Right atrium auricular region (tissue), 2 donors: Measurements from ENCODE around the gene NHLRC1. TPM values are rescaled to one million over a fixed set of nuclear protein-coding genes. Genes with fewer than 3 reads are reported as not detected.
A peak's percentile ranks its signal among the peaks of the same experiment; 100 is the strongest.
"Not testable (repeated sequence)": the region's sequence is repeated elsewhere in the genome, so short reads cannot be mapped to it uniquely, and the experiment has no call there.

Experiments
- DNase-seq: peaks from one replicate; pipeline ENCODE4 v3.0.0-alpha.2; 2019; ENCODE audit warnings: low spot score
- H3K27ac ChIP-seq, 2 donors: fragments of 200-600 bp; sonication (generic); 1 replicate in 1 of 2; 2 replicates in 1 of 2; pipeline ENCODE4 v1.5.1; 2016 to 2019
- H3K27me3 ChIP-seq, 2 donors: fragments of 200-600 bp; sonication (generic); one replicate each; pipeline versions ENCODE4 v1.5.1 to v1.6.0; 2017 to 2019
- H3K36me3 ChIP-seq: fragments of 200-600 bp; sonication (generic); one replicate; pipeline ENCODE4 v1.5.1; 2016
- H3K4me1 ChIP-seq, 2 donors: fragments of 200-600 bp; sonication (generic); one replicate each; pipeline versions ENCODE4 v1.5.1 to v1.6.0; 2017 to 2019
- H3K4me3 ChIP-seq, 2 donors: fragments of 200-600 bp; sonication (generic); 1 replicate in 1 of 2; 2 replicates in 1 of 2; pipeline ENCODE4 v1.5.1; 2017 to 2019; ENCODE audit warnings: mild to moderate bottlenecking in 1 of 2, moderate library complexity in 1 of 2
- H3K9me3 ChIP-seq, 2 donors: fragments of 200-600 bp; sonication (generic); one replicate each; pipeline ENCODE4 v1.5.1; 2019
- CTCF ChIP-seq, 2 donors: fragments of 200-600 bp; sonication (generic); IDR thresholded peaks; one replicate each; pipeline ENCODE4 v1.5.1; 2019; ENCODE audit warnings: antibody characterized with exemption in 2 of 2
- total RNA-seq, 2 donors: library from RNA; depleted of rRNA; stranded (reverse); fragments of >200 nt; gene quantifications; one replicate each; pipeline ENCODE4 v1.1.0, GENCODE V29; 2016

The NHLRC1 gene
- total RNA-seq, 2 donors from 2014 or later: 1.8 to 2.4 TPM

DNA sequence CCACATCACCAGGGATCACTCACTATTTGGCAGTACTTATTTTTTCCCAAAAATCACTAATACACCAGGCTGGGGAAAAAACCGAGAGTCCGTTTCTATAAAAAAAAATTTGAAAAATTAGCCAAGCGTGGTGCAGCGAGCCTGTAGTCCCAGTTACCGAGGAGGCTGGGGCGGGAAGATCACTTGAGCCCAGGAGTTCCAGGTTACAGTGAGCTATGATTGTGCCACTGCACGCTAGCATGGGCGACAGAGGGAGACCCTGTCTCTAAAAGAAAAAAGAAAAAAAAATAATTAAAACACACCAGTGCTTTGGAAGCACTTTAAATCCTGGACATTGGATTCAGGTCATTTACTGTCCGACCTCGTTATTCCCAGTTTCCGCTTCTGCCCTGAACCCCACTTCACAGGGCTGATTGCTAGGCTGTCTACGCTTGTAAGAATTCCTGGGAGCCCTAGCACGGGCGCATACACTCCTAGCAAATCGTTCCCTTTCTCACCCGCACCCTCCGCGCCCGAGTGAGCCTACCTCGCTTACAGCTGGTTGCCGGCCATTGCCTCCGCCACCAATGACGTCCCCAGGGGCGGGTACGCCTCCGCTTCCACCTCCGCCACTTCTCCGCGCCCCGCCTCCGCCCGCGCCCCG, 32.2 kb upstream of the NHLRC1 start, which contains the start of gene TPMT:
Gene TPMT (minus strand): TSS at position 571 of the 643 bp plus-strand sequence. CDS start 5,950 bp downstream, outside the sequence.
- Histone ChIP-seq H3K36me3 (peaks cover 2% of the 10 kb centered on the region), H3K4me3 (peak within 1 kb of the TSS; percentile 94 to 97), H3K27ac (peak within 1 kb of the TSS; percentile 82 to 87), H3K27me3 (no peaks in the 10 kb centered on the region), H3K4me1 (peaks cover 0 to 19% of the 10 kb centered on the region in 2 donors), H3K9me3 (no peaks in the 10 kb centered on the region)
- no peak for TF ChIP-seq CTCF (IDR thresholded peaks at IDR 0.05)
- no peak for DNase-seq

DNA sequence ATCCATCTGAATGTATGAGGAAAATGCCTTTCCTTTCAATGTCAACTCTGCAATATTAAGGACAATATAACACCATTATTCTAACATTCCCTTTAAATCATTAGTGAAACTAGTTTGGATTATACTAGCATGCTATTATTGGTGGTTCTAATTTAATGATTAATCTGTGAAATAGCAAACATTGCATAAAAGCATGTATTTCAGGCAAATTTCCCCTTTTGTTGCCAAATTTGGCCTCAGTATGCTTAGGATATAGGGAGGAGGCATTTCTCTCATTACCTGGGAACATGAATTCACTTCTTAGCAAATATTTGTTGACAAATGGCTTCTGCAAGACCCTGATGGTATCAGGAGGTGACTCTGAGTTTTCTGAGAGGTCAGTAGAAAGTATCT, 30.8 kb upstream of the NHLRC1 start:
- Histone ChIP-seq H3K9me3 (no peaks in the 10 kb centered on the region), H3K4me3 (no peak overlapping the region), H3K36me3 (no peaks in the 10 kb centered on the region), H3K4me1 (peaks cover 0 to 19% of the 10 kb centered on the region in 2 donors), H3K27ac (no peak overlapping the region), H3K27me3 (no peaks in the 10 kb centered on the region)
- TF ChIP-seq CTCF (IDR thresholded peaks at IDR 0.05): no peak
- DNase-seq: no peak

GRCh38 chr6:18151801-18152200, 29.3 kb upstream of the NHLRC1 start:
- H3K4me1 ChIP-seq: peaks cover 0 to 19% of the 10 kb centered on the region in 2 donors
- H3K4me3 ChIP-seq: no peak overlapping the region
- DNase-seq: no peak
- TF ChIP-seq CTCF (IDR thresholded peaks at IDR 0.05): no peak
- H3K27ac ChIP-seq: no peak overlapping the region
- H3K27me3 ChIP-seq: no peaks in the 10 kb centered on the region
- H3K9me3 ChIP-seq: no peaks in the 10 kb centered on the region
- H3K36me3 ChIP-seq: peaks cover under 1% of the 10 kb centered on the region

DNA sequence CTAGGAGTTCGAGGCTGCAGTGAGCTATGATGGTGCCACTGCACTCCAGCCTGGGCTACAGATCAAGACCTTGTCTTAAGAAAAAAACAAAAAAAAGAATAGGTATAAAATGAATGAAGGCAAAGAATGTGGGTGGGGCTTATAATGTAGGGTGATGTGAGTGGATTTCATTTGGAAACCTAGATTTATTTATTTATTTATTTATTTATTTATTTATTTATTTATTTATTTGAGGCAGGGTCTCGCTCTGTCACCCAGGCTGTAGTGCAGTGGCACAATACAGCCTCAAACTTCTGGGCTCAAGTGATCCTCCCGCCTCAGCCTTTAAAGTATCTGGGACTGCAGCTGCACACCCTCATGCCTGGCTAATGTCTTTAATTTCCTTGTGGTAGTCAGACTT, 28.9 kb upstream of the NHLRC1 start:
- DNase-seq, H3K9me3 ChIP-seq, H3K27me3 ChIP-seq, H3K4me3 ChIP-seq, H3K27ac ChIP-seq, H3K36me3 ChIP-seq: not testable (repeated sequence)
- H3K4me1 ChIP-seq: peaks cover 0 to 19% of the 10 kb centered on the region in 2 donors

- no peaks in the 10 kb centered on the region for H3K27me3 ChIP-seq
- DNase-seq: no peak
- H3K36me3 ChIP-seq: peaks cover 7% of the 10 kb centered on the region
- peaks cover 0 to 3% of the 10 kb centered on the region in 2 donors for H3K4me1 ChIP-seq
- no peaks in the 10 kb centered on the region for H3K9me3 ChIP-seq
- TF ChIP-seq CTCF (IDR thresholded peaks at IDR 0.05): no peak
- no peak overlapping the region for H3K4me3 ChIP-seq
- no peak overlapping the region for H3K27ac ChIP-seq
Measured at GRCh38 chr6:18148304-18149025, 26.0 kb upstream of the NHLRC1 start.

- DNase-seq: no peak
- Histone ChIP-seq H3K9me3 (no peaks in the 10 kb centered on the region), H3K27me3 (no peaks in the 10 kb centered on the region), H3K36me3 (peaks cover 16% of the 10 kb centered on the region), H3K4me3 (no peak overlapping the region), H3K4me1 (no peaks in the 10 kb centered on the region), H3K27ac (no peak overlapping the region)
- no peak for TF ChIP-seq CTCF (IDR thresholded peaks at IDR 0.05)
Measured at GRCh38 chr6:18147616-18148015, 25.1 kb upstream of the NHLRC1 start.
